GM19438 (cell line): ENCODE measurements around the gene CDHR2.

Source experiments
- ATAC-seq: cut with Tn5 transposase; IDR thresholded peaks from one replicate; pipeline ENCODE4 v1.9.1; 2021; ENCODE audit warnings: low read depth; ENCODE audit not compliant: unreplicated experiment

CDHR2 gene

DNA sequence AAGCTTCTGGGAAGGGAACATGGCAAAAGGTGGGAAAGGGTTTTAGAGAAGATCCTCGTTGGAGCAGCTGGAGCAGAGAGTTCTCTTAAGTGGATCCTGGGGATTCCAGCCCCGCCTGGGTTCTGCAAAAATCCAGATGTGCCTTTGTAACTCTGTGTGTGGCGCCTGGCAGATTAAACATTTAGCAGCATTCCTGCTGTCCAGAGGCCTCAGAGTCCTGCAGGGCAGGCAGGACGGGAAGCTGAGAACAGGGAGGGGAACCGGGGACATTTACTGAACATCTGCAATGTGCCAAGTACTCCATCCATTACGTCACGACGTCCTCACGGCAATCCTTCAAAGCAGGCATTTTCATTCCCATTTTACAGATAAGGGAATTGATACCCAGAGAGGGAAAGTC is 87.3 kb downstream of the CDHR2 start:
- no peak for ATAC-seq

DNA sequence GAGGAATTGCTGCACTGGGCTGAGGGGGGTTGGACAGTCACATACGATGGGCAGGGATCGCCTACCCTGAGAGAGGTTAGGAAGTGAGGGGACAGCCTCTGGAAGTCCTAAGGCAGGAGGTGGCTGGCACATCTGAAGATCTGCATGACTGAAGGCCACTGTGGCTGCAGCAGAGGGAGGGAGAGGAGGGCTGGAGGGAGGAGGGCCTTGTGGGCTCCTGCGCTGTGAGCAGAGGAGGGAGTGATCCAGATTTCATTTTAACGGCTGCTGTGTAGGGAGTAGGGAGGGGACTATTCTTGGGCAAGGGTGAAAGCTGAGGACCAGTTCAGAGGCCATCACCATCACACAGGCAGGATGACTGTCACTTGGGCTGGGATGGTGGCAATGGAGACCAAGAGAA is 88.4 kb downstream of the CDHR2 start:
- ATAC-seq = no peak

DNA sequence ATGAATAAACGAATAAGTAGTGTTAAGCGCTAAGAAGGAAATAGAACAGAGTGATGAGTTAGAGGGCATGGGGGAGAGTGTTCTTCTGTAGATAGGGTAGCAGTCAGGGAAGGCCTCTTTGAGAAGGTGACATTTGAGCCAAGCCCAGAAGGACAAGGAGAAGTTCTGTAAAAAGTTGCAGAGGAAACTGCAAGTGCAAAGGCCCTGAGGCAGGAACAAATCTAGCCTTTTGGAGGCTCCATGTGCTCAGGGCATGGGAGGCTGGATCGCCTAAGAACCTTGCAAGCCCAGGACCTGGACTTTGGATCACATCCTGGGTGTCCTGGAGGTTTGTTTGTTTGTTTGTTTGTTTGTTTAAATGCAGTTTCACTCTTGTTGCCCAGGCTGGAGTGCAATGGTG is 89.3 kb downstream of the CDHR2 start:
- no peak for ATAC-seq

DNA sequence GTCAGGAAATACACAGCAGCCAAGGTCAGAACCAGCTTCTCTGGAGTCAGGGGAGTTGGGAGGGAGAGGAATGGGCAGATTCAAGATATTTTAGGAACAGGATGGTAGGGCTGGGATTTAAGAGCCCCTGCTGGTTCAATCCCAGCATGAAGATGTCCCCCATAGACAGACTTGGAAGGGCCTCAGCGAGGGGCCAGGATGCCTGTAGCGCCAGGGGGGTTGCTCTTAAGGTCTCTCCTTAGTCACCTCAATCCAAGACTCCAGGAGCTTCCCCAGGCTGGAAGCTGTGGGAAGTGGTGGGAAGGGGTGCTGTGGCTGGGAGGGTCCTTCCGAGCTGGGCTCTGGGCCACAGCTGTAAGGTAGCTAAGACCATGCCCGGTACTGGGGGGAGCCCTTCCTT is 90.1 kb downstream of the CDHR2 start:
- no peak for ATAC-seq

DNA sequence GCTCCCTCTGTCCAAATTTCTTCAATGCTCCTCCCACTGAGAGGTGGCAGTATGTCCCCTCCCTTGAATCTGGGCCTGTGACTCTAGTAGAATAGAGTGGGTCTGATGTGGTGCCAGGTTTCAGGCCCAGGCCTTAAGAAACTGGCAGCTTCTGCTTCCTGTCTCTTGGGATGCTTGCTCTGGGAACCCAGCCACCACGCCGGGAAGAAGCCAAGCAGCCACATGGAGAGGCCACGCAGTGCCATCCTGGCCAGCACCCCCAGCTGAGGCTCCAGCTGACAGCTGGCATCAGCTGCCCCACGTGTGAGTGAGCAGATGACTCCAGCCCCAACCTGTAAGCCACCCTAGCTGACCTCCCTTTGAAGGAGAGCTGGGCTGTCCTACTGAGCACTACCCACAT is 90.8 kb downstream of the CDHR2 start:
- no peak for ATAC-seq

DNA sequence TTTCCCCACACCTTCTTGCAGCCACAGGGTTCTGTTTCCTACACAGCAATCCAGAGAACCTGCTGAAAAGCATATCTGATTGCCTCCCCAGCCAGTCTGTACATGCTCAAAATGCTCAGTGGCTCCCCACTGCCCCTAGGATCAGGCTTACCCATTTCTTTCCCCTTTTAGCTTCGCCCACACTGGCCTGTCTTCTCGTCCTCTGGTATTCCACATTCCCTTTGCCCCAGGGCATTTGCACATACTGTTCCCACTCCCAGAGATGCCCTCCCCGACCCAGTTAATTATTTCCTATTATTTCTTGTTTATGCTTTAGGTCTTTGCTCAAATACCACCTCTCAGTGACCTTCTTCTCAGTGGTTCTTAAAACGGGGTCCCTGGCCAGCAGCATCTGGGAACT is 91.5 kb downstream of the CDHR2 start:
- ATAC-seq = no peak

DNA sequence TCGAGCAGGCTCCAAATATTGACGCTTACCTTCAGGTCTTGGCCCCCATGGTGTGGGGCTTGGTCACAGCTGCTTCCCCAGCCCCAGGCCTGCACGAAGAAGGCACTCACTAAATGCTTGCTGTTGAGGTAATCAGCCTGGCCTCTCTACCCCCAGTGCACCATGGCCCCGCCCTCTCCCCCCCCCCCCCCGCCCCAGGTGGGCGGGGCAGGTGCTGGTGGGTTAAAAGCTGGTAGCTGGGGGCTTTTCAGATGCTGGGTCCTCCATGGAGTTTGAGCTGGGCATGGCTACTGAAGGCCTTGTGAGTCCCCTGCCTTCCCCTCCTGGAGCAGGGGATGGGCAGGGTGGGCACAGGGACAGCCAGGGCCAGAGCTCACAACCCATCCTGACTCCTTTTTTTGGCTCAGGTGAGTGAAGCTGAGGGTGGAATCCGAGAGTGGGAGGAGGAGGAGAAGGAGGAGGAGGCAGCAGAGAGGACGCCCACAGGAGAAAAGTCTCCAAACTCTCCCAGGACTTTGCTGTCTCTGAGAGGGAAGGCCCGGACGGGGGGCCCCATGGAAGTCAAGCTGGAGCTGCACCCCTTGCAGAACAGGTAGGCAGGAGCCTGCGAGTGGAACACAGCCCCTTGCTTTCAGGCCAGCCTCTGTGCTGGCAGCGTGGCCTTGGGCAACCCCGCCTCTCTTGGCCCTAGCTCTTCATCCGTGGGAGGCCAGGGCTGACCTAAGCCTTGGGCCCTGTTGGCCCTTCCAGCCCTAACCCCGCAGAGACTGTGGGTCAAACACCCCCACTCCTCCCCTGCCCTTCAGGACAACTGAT is 93.7 kb downstream of the CDHR2 start:
- ATAC-seq = no peak

DNA sequence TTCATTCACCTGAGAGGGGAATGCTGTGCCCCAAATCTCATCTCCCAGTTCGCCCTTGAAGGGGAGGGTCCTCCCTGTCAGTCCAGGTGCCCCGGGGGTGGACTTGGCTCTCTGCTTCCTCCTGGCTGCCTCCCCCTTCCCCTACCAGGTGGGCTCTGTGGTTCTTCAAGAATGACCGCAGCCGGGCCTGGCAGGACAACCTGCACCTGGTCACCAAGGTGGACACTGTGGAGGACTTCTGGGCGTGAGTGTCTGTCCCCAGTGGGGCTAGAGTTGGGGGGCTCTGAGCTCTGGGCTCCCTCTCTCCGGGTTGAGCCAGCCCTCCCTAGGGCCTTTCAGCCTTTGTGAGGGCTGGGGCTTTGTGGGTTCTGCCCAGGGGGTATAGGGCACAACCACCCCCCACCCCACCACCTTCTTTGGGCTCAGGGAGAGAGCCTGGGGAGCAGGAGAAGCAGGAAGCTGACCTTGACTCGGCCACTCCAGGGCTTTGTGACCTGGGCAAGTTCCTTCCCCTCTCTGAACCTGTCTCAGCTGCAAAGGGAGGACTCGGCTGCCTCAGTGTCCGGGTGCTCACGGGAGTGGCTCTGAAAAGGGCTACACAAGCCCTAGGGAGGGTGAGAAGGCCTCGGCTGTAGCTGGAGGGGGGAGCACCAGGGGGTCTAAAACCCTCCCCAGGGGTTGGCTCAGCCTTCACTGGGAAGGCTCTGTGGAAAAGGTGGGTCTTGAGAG is 94.5 kb downstream of the CDHR2 start:
- ATAC-seq = no peak

DNA sequence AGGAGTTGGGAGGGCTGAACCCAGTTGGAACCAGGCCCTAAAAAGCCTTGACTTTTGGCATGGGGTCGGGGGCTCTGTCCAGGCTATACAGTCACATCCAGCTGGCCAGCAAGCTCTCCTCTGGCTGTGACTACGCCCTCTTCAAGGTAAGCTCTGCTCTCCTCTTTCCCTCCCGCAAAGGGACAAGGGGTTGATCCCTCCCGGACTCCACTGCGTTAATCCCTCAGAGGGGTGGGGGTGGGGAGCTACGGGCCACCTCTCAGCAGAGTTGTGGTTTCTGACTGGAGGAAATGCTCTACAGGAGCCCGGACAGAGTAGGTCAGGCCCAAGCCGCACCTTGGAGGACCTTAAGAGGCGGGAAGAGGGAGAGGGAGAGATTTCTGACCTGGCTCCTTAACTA is 95.2 kb downstream of the CDHR2 start:
- ATAC-seq = no peak

DNA sequence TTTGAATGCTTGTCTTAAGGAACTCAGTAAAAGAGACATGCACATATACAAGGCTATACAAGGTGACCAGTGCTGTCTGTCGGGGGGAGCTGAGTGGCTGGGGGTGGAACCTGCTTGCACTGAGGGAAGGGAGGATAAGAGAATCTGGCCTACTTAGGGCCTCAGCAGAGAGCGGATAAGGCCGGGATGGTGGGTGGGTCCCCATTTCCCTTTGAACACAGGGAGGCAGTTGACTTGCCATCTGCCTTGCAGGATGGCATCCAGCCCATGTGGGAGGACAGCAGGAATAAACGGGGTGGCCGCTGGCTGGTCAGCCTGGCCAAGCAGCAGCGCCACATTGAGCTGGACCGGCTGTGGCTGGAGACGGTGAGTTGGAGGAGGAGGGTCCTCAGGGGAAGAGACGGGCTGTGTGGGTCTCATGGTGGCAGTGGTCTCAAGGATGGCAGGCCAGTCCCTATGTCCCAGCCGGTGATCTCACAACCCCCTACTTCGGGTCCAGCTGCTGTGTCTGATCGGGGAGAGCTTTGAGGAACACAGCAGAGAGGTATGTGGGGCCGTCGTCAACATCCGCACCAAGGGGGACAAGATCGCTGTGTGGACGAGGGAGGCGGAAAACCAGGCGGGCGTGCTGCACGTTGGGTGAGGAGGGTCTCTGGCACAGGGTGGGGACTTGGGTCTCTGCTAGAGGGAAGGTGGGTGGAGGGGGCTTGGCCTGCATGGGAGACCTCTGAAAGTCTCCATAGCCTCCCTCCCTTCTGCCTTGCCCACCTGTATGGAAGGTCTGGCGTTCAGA is 95.9 kb downstream of the CDHR2 start:
- ATAC-seq = no peak
